CD4-positive, alpha-beta memory T cell (primary cell): ENCODE results near the gene SEMA4D. TPM values are rescaled to one million over a fixed set of nuclear protein-coding genes. Genes with fewer than 3 reads are reported as not detected.

Source experiments
- CTCF ChIA-PET: fragments of 350-600 bp; sonication (Branson Sonifier 250); formaldehyde crosslinking; loops from one replicate; lab custom pipeline; 2021; ENCODE audit warnings: inconsistent platforms; ENCODE audit not compliant: partially characterized antibody; lab: Charles Lee
- POLR2A ChIA-PET: fragments of 350-600 bp; sonication (Branson Sonifier 250); formaldehyde crosslinking; loops from one replicate; lab custom pipeline; 2021; ENCODE audit not compliant: partially characterized antibody; lab: Charles Lee
- DNase-seq, 5 donors: peaks; one replicate each; pipeline versions ENCODE4 v3.0.0 to v3.0.0-alpha.2; 2020 to 2022; ENCODE audit warnings: mixed read lengths in 1 of 5
- H3K27ac ChIP-seq: one replicate; pipeline ENCODE4 v1.7.0; 2013; ENCODE audit warnings: low read depth, low read length
- H3K27me3 ChIP-seq: 2 replicates; pipeline ENCODE4 v1.7.0; 2013; ENCODE audit warnings: mild to moderate bottlenecking, low read length, moderate library complexity; ENCODE audit not compliant: insufficient read depth
- H3K36me3 ChIP-seq: 2 replicates; pipeline ENCODE4 v1.7.0; 2013; ENCODE audit warnings: mild to moderate bottlenecking, low read length, moderate library complexity; ENCODE audit not compliant: insufficient read depth
- H3K4me1 ChIP-seq: 2 replicates; pipeline ENCODE4 v1.7.0; 2013; ENCODE audit warnings: mild to moderate bottlenecking, low read length, moderate library complexity; ENCODE audit not compliant: insufficient read depth
- H3K4me3 ChIP-seq, 2 donors: one replicate each; pipeline ENCODE4 v1.7.0; 2013; ENCODE audit warnings: low read length in 2 of 2, mild to moderate bottlenecking in 1 of 2
- H3K9me3 ChIP-seq, 2 donors: one replicate each; pipeline ENCODE4 v1.7.0; 2013; ENCODE audit warnings: low read length in 2 of 2, control low read depth in 1 of 2; ENCODE audit not compliant: control insufficient read depth in 1 of 2
- H3K27ac Mint-ChIP-seq, 7 donors: one replicate each; pipeline ENCODE4 v1.8.0; 2020 to 2021; ENCODE audit warnings: mixed read lengths in 7 of 7, mild to moderate bottlenecking in 6 of 7, inconsistent platforms in 3 of 7, moderate library complexity in 3 of 7
- H3K27me3 Mint-ChIP-seq, 2 donors: one replicate each; pipeline ENCODE4 v1.8.0; 2020 to 2021; ENCODE audit warnings: mixed read lengths in 2 of 2
- H3K36me3 Mint-ChIP-seq, 2 donors: one replicate each; pipeline ENCODE4 v1.8.0; 2020 to 2021; ENCODE audit warnings: mixed read lengths in 2 of 2, inconsistent platforms in 1 of 2, mild to moderate bottlenecking in 1 of 2
- H3K4me1 Mint-ChIP-seq, 4 donors: one replicate each; pipeline ENCODE4 v1.8.0; 2020 to 2021; ENCODE audit warnings: mixed read lengths in 4 of 4, mild to moderate bottlenecking in 1 of 4
- H3K4me3 Mint-ChIP-seq, 8 donors: one replicate each; pipeline ENCODE4 v1.8.0; 2020 to 2021; ENCODE audit warnings: mixed read lengths in 8 of 8, mild to moderate bottlenecking in 7 of 8, moderate library complexity in 6 of 8, inconsistent platforms in 3 of 8
- H3K9me3 Mint-ChIP-seq, 8 donors: one replicate each; pipeline ENCODE4 v1.8.0; 2020 to 2021; ENCODE audit warnings: mixed read lengths in 8 of 8, mild to moderate bottlenecking in 5 of 8, inconsistent platforms in 3 of 8, moderate library complexity in 1 of 8
- intact Hi-C: fragments of 100-400 bp; cut with micrococcal nuclease; formaldehyde crosslinking; loops from one replicate; pipeline ENCODE4 v1.15.1; 2023
- polyA plus RNA-seq, 2 donors: library from polyadenylated mRNA; unstranded; fragments of 300-500 nt; fragmentation: Illumina TruSeq; gene quantifications; one replicate each; pipeline ENCODE4 v1.2.3, GENCODE V29; 2021
- total RNA-seq, 2 experiments: library from RNA; stranded (reverse); gene quantifications; one replicate each; pipeline ENCODE4 v1.2.3, GENCODE V29; 2021

Gene SEMA4D
- total and polyA plus RNA-seq, 4 experiments from 2014 or later, result 49.5 to 410 (median 280) TPM

DNA sequence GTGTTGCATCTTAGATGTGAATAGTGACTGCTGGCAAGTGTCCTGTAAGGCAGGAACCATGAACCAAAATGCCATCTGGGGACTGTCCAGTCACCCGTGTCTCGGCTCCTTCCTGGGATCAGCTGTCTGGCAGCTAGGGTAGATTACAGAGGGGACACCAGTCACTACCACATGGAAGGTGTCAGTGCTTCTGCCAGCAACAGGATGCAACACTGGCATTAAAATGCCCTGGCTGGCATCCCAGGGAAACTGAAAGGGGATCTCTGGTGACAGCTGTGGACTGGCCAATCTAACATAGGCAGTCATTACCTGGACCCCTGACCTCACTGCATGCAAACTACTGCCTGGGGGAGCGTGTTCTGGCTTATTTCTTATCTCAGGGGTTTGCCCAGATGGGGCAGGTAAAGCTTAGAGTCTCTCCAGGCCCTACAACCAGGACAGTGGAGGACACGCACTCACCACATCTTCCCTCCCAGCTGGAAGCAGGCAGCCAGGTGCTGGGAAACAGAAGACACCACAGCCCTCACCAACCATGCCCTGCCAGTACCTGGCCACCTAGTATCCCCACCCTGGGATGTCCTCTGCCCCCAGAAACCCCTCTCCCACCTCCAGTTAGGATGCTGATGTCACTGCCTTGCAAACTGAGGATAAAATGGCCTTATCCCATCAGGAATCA, 83.8 kb downstream of the SEMA4D start:
- H3K4me3 ChIP-seq, result no peak overlapping the region
- intact Hi-C loops, result no loop called here
- DNase-seq, result no peak
- H3K27ac ChIP-seq, result no peak overlapping the region
- Mint-ChIP-seq H3K4me3 (peak overlapping the region in 1 of 8 donors; percentile 15), H3K4me1 (peaks cover 69 to 100% (median 82%) of the 10 kb centered on the region in 4 donors), H3K27ac (peak overlapping the region in 2 of 7 donors; percentile 47 to 67), H3K36me3 (peaks cover 29 to 72% of the 10 kb centered on the region in 2 donors), H3K27me3 (no peaks in the 10 kb centered on the region), H3K9me3 (no peaks in the 10 kb centered on the region)
- POLR2A ChIA-PET, result interaction anchor here (0.6 to 0.9 kb wide), 2 partner anchors 42 to 108 kb away, joined by 3 read pairs; no protein-coding TSS in a partner anchor
- peaks cover 42% of the 10 kb centered on the region for H3K36me3 ChIP-seq
- H3K9me3 ChIP-seq, result no peaks in the 10 kb centered on the region
- H3K27me3 ChIP-seq, result no peaks in the 10 kb centered on the region
- H3K4me1 ChIP-seq, result peaks cover 100% of the 10 kb centered on the region
- CTCF ChIA-PET, result interaction anchor here (1.3 to 1.4 kb wide), 2 partner anchors 15 to 135 kb away, joined by 4 to 5 read pairs; no protein-coding TSS in a partner anchor

DNA sequence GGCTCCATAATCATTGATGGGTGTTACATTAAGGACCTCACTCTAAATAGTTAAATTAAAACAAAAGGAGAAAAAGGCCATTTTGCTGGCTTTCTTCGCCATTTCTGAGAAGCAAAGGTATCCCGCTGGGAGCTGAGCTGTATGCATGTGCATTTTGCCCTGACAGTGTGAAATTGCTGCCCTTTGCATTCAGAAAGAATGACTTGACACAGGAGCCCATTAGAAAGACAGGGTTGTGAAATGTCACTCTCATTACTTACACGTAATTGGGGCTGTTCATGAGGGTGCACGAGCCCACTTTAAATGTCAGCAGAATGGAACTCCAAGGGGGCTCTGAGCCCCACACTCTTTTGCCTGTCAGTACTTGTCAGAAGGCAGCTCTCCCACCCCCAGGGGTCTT, 85.0 kb downstream of the SEMA4D start:
- peaks cover 29 to 75% of the 10 kb centered on the region in 2 donors for H3K36me3 Mint-ChIP-seq
- ChIA-PET POLR2A (no interaction called here), CTCF (interaction anchor here (1.4 kb wide), 1 partner anchor 136 kb away, joined by 4 read pairs; no protein-coding TSS in a partner anchor)
- H3K4me3 Mint-ChIP-seq, result no peak overlapping the region
- no peaks in the 10 kb centered on the region for H3K27me3 Mint-ChIP-seq
- H3K36me3 ChIP-seq, result peaks cover 38% of the 10 kb centered on the region
- no peaks in the 10 kb centered on the region for H3K27me3 ChIP-seq
- peaks cover 100% of the 10 kb centered on the region for H3K4me1 ChIP-seq
- peak overlapping the region in 5 of 7 donors; percentile 43 to 73 (median 67) for H3K27ac Mint-ChIP-seq
- intact Hi-C loops, result no loop called here
- no peak for DNase-seq
- no peaks in the 10 kb centered on the region for H3K9me3 ChIP-seq
- H3K4me1 Mint-ChIP-seq, result peaks cover 69 to 100% (median 82%) of the 10 kb centered on the region in 4 donors
- H3K4me3 ChIP-seq, result no peak overlapping the region
- H3K9me3 Mint-ChIP-seq, result no peaks in the 10 kb centered on the region
- no peak overlapping the region for H3K27ac ChIP-seq

DNA sequence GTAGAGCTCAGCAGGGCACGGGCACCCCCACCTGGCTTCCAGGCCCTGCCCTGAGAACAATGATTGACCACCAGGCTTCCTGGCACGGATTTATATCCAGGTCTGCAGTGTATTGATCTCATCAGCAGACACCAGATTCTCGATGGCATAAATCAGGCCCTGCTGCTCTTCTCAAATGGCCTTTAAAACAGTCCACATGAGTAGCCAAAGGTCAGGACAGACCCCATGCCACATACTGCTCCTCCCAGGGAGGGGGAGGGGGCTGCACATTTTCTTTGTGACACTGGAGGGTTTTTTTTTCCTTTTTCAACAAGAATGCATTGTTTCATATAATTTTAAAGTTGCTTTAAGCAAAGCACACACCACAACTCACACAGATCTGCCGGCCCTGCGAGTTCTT, 85.4 kb downstream of the SEMA4D start:
- H3K36me3 ChIP-seq, result peaks cover 33% of the 10 kb centered on the region
- H3K4me1 ChIP-seq, result peaks cover 100% of the 10 kb centered on the region
- ChIA-PET CTCF (interaction anchor here (1.4 kb wide), 1 partner anchor 136 kb away, joined by 4 read pairs; no protein-coding TSS in a partner anchor), POLR2A (no interaction called here)
- no peaks in the 10 kb centered on the region for H3K9me3 ChIP-seq
- intact Hi-C loops, result no loop called here
- H3K27me3 Mint-ChIP-seq, result no peaks in the 10 kb centered on the region
- peaks cover 68 to 100% (median 81%) of the 10 kb centered on the region in 4 donors for H3K4me1 Mint-ChIP-seq
- H3K36me3 Mint-ChIP-seq, result peaks cover 30 to 74% of the 10 kb centered on the region in 2 donors
- no peak for DNase-seq
- peak overlapping the region in 1 of 8 donors; percentile 17 for H3K4me3 Mint-ChIP-seq
- H3K27me3 ChIP-seq, result no peaks in the 10 kb centered on the region
- no peak overlapping the region for H3K4me3 ChIP-seq
- H3K27ac ChIP-seq, result no peak overlapping the region
- H3K27ac Mint-ChIP-seq, result peak overlapping the region in 5 of 7 donors; percentile 43 to 73 (median 65)
- peaks cover 0 to 2% (median 0%) of the 10 kb centered on the region in 8 donors for H3K9me3 Mint-ChIP-seq

DNA sequence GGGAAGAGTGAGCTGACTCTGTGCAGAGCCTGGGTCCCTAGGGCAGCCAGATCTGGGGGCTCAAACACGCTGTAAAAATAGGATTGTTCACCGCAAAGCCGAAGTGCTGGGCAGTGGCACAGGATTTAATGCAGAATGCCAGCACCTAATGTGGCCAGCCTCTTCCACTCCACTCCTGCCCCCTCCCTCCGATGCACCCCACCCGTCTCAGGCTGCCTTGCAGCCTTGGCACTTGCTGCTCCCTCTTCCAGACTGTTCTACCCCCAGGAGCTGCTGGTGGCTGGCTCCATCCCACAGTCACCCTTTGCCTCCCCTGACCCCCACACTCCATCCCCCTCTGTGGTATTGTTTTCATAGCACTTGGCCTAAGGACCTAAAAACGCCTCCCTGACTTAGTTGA, 86.2 kb downstream of the SEMA4D start:
- Histone ChIP-seq H3K9me3 (no peaks in the 10 kb centered on the region), H3K27me3 (no peaks in the 10 kb centered on the region), H3K36me3 (peaks cover 32% of the 10 kb centered on the region), H3K4me1 (peaks cover 100% of the 10 kb centered on the region), H3K4me3 (no peak overlapping the region), H3K27ac (peak overlapping the region; percentile 52)
- CTCF ChIA-PET, result interaction anchor here (6.6 kb wide), 1 partner anchor 138 kb away, joined by 85 read pairs; no protein-coding TSS in a partner anchor
- no peaks in the 10 kb centered on the region for H3K27me3 Mint-ChIP-seq
- no peak for DNase-seq
- peaks cover 31 to 70% of the 10 kb centered on the region in 2 donors for H3K36me3 Mint-ChIP-seq
- peaks cover 0 to 4% (median 0%) of the 10 kb centered on the region in 8 donors for H3K9me3 Mint-ChIP-seq
- intact Hi-C loops, result no loop called here
- POLR2A ChIA-PET, result interaction anchor here (0.8 kb wide), 1 partner anchor 70 kb away, joined by 3 read pairs; no protein-coding TSS in a partner anchor
- peak overlapping the region in 6 of 7 donors; percentile 60 to 87 (median 78) for H3K27ac Mint-ChIP-seq
- peaks cover 67 to 98% (median 80%) of the 10 kb centered on the region in 4 donors for H3K4me1 Mint-ChIP-seq
- peak overlapping the region in 5 of 8 donors; percentile 7 to 82 (median 26) for H3K4me3 Mint-ChIP-seq

DNA sequence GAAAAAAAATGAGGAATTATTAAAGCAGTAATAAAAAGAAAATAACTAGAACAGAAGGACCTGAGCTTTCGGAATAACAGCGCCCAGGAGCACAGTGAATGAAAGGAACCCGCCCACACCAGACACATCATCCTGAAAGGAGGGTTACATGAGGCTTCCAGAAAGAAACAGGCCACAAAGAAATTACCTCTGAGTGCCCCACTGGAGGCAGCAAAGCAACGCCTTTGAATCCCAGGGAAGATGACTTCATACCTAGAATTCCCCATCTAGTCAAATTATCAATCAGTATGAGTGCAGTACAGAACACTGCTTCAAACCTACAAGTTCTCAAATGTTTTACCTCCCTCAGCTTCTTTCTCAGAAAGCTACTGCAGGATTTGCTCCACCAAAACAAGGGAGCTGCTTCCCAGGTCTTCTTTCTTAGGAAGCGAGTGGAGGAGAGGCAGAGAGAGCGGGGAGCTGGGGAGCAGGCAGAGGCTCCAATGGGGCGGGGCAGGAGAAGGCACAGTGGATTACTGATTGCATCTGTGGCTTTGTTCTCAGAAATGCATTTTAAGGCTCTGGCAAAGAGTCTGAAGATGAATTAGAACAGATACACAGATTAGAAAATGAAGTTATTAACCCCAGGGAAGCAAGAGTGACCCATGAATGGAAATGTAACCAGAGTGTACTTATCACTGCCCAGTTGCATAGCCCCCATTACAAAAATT, 87.1 kb downstream of the SEMA4D start:
- Histone ChIP-seq H3K9me3 (no peaks in the 10 kb centered on the region), H3K4me1 (peaks cover 100% of the 10 kb centered on the region), H3K36me3 (peaks cover 33% of the 10 kb centered on the region), H3K27me3 (no peaks in the 10 kb centered on the region), H3K27ac (peak overlapping the region; percentile 52), H3K4me3 (no peak overlapping the region)
- POLR2A ChIA-PET, result interaction anchor here (0.9 to 4.7 kb wide), 16 partner anchors 9 to 138 kb away, joined by 3 to 65 read pairs (median 4); no protein-coding TSS in a partner anchor
- Mint-ChIP-seq H3K4me1 (peaks cover 71 to 98% (median 82%) of the 10 kb centered on the region in 4 donors), H3K4me3 (peak overlapping the region in 7 of 8 donors; percentile 58 to 84 (median 80)), H3K9me3 (peaks cover 0 to 4% (median 0%) of the 10 kb centered on the region in 8 donors), H3K27me3 (no peaks in the 10 kb centered on the region), H3K27ac (peak overlapping the region; percentile 86 to 95 (median 91)), H3K36me3 (peaks cover 35 to 74% of the 10 kb centered on the region in 2 donors)
- CTCF ChIA-PET, result interaction anchor here (0.9 to 6.6 kb wide), 16 partner anchors 8 to 139 kb away, joined by 3 to 85 read pairs (median 5); partner anchors contain the start of gene SECISBP2
- peak in 4 of 5 donors; percentile 30 to 76 (median 32) for DNase-seq
- intact Hi-C loops, result loop anchor here (1.0 kb wide), 2 partner anchors 112 to 139 kb away; no protein-coding TSS in a partner anchor

DNA sequence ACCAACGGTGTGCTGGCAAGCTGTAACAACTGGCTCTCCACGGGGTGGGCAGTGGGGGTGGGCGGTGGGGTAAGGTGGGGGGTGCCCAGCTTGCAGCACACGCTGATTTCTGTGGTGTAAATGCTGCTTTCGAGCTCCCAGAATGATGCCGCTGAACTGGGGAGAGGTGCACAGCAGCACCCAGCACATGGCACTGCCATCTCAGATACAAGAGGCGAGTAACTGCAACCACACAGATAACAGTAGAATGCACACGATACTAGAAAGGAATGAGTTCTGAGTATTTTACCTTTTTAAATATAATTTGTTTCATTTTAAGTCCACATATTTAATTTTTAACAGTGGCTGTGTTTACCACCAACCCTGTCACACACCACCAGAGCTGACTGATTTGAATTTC, 87.9 kb downstream of the SEMA4D start:
- CTCF ChIA-PET, result interaction anchor here (0.9 to 6.6 kb wide), 16 partner anchors 8 to 140 kb away, joined by 3 to 85 read pairs (median 5); partner anchors contain the start of gene SECISBP2
- H3K9me3 Mint-ChIP-seq, result peaks cover 0 to 4% (median 0%) of the 10 kb centered on the region in 8 donors
- POLR2A ChIA-PET, result interaction anchor here (0.9 to 4.7 kb wide), 16 partner anchors 9 to 139 kb away, joined by 3 to 65 read pairs (median 4); no protein-coding TSS in a partner anchor
- Histone ChIP-seq H3K4me1 (peaks cover 98% of the 10 kb centered on the region), H3K36me3 (peaks cover 33% of the 10 kb centered on the region), H3K27me3 (no peaks in the 10 kb centered on the region), H3K4me3 (no peak overlapping the region), H3K9me3 (no peaks in the 10 kb centered on the region), H3K27ac (peak overlapping the region; percentile 53)
- peaks cover 71 to 97% (median 81%) of the 10 kb centered on the region in 4 donors for H3K4me1 Mint-ChIP-seq
- no peaks in the 10 kb centered on the region for H3K27me3 Mint-ChIP-seq
- peak in 1 of 5 donors; percentile 38 for DNase-seq
- intact Hi-C loops, result loop anchor here (1.0 kb wide), 2 partner anchors 112 to 139 kb away; no protein-coding TSS in a partner anchor
- peak overlapping the region; percentile 82 to 95 (median 88) for H3K27ac Mint-ChIP-seq
- H3K4me3 Mint-ChIP-seq, result peak overlapping the region in 7 of 8 donors; percentile 58 to 84 (median 80)
- peaks cover 35 to 72% of the 10 kb centered on the region in 2 donors for H3K36me3 Mint-ChIP-seq
